Heart left ventricle (tissue), 16 donors: ENCODE measurements around the gene FOXQ1. TPM values are rescaled to one million over a fixed set of nuclear protein-coding genes. Genes with fewer than 3 reads are reported as not detected.

ENCODE experiments used
- ATAC-seq, 4 donors: fragments of 200-7000 bp; cut with Tn5 transposase; one replicate each; pipeline ENCODE4 v1.9.1; 2020 to 2022; ENCODE audit warnings: moderate library complexity in 4 of 4, mild to moderate bottlenecking in 3 of 4, moderate number of reproducible peaks in 1 of 4
- DNase-seq, 5 donors: peaks; one replicate each; pipeline ENCODE4 v3.0.0-alpha.2; 2020
- H3K27ac ChIP-seq, 12 donors: fragments of 200-600 bp; sonication (generic) in 4 of 12; one replicate each; pipeline versions ENCODE4 v1.5.0 to v1.8.0; 2016 to 2022; ENCODE audit warnings: mild to moderate bottlenecking in 2 of 12
- H3K27me3 ChIP-seq, 9 donors: fragments of 200-600 bp; sonication (generic) in 2 of 9; one replicate each; pipeline versions ENCODE4 v1.5.1 to v1.8.0; 2016 to 2022; ENCODE audit warnings: mild to moderate bottlenecking in 3 of 9
- H3K36me3 ChIP-seq, 9 donors: fragments of 200-600 bp; sonication (generic) in 2 of 9; one replicate each; pipeline versions ENCODE4 v1.5.0 to v1.8.0; 2018 to 2022; ENCODE audit warnings: mild to moderate bottlenecking in 2 of 9
- H3K4me1 ChIP-seq, 12 donors: fragments of 200-600 bp; sonication (generic) in 4 of 12; one replicate each; pipeline versions ENCODE4 v1.5.0 to v1.8.0; 2016 to 2022; ENCODE audit warnings: mild to moderate bottlenecking in 3 of 12
- H3K4me3 ChIP-seq, 12 donors: fragments of 200-600 bp; sonication (generic) in 4 of 12; one replicate each; pipeline versions ENCODE4 v1.5.0 to v1.8.0; 2017 to 2022; ENCODE audit warnings: mild to moderate bottlenecking in 9 of 12, moderate library complexity in 4 of 12
- H3K9me3 ChIP-seq, 12 donors: fragments of 200-600 bp; sonication (generic) in 4 of 12; one replicate each; pipeline versions ENCODE4 v1.5.0 to v1.8.0; 2016 to 2022; ENCODE audit warnings: mild to moderate bottlenecking in 1 of 12
- CTCF ChIP-seq, 12 donors: fragments of 200-600 bp; sonication (generic) in 4 of 12; IDR thresholded peaks; one replicate each; pipeline versions ENCODE4 v1.5.0 to v1.8.0; 2018 to 2022; ENCODE audit warnings: antibody characterized with exemption in 12 of 12, mild to moderate bottlenecking in 5 of 12
- POLR2A ChIP-seq, 2 donors: fragments of 450-650 bp; IDR thresholded peaks; one replicate each; pipeline ENCODE4 v1.6.1; 2017; ENCODE audit warnings: antibody characterized with exemption in 2 of 2, mild to moderate bottlenecking in 2 of 2, moderate library complexity in 2 of 2
- WGBS, 4 donors: extraction: QIAGEN DNeasy Blood & Tissue Kit in 2 of 4; methylation state at CpG; one replicate each; pipeline versions ENCODE4 v1.1.5 to v1.1.7; 2013 to 2018; 5-methylcytosine and 5-hydroxymethylcytosine counted together
- intact Hi-C, 10 donors: fragments of 100-400 bp; cut with DNase I; formaldehyde crosslinking; loops; one replicate each; pipeline versions ENCODE4 v1.11.1 to v1.14.2; 2022
- polyA plus RNA-seq, 2 donors: library from polyadenylated mRNA; stranded (reverse); fragments of 200-250 nt; gene quantifications; one replicate each; pipeline ENCODE4 v1.2.3, GENCODE V29; 2013
- total RNA-seq, 9 donors: library from RNA; depleted of rRNA in 2 of 9; stranded (reverse); fragments of >200 nt in 2 of 9; fragmentation: NEBNext Ultra II Directional in 3 of 9; extraction: Animal tissue kit (Norgen Biotek cat#: 25700) in 3 of 9; gene quantifications; one replicate each; pipeline versions ENCODE4 v1.1.0 to v1.2.4, GENCODE V29; 2016 to 2023
- donor health status: ischemic (EF 13 %, LVEDD 7.1; RV severe dilation, severe dysfunction).
- donor health status: healthy with polysubstance abuse.
- donor health status: DM: no; HTN: yes; CAD: no.
- donor health status: DM: no; HTN: no; CAD: no.
- donor health status: ischemic (EF 25% LVEDD 6.9; RV normal size, moderate dysfunction).
- donor health status: ischemic (EF 25% LVEDD 5.7; RV mildly dilated, moderate dysfunction).
- donor health status: healthy.
- donor health status: DM: yes; HTN: yes; CAD: no.
- donor health status: ischemic (EF 35%, LVEDD 5.7; RV mildly dilated, moderate dysfunction).
- donor health status: nonischemic (EF 11% LVEDD 7.7; RV severe dilation, severe dysfunction).
- donor health status: DM: yes; HTN: yes; CAD: no.
- donor health status: PGD.
- donor health status: ischemic (EF 29% LVEDD 5.4; RV normal size, mild dysfunction).
- donor health status: nonischemic (EF 23%, LVEDD 6.1; RV moderate dilation, normal function).

The FOXQ1 gene
- total and polyA plus RNA-seq, 11 donors: 0.08 TPM; not detected in 10

GRCh38 chr6:1296079-1296478 is 15.8 kb upstream of the FOXQ1 start:
- Histone ChIP-seq H3K27ac (no peak overlapping the region), H3K4me1 (no peaks in the 10 kb centered on the region), H3K9me3 (peaks cover 0 to 9% (median 0%) of the 10 kb centered on the region in 12 donors), H3K27me3 (peaks cover 0 to 61% (median 14%) of the 10 kb centered on the region in 9 donors), H3K36me3 (no peaks in the 10 kb centered on the region), H3K4me3 (no peak overlapping the region)
- DNase-seq: no peak
- intact Hi-C loops: no loop called here
- 79 to 82% (median 81%) methylated on average over 5 to 7 of the region's 7 CpGs for WGBS, 4 donors
- no peak for ATAC-seq
- no peak for TF ChIP-seq CTCF (IDR thresholded peaks at IDR 0.05)
- no peak for TF ChIP-seq POLR2A (IDR thresholded peaks at IDR 0.05)

GRCh38 chr6:1296542-1296941 is 15.4 kb upstream of the FOXQ1 start:
- Histone ChIP-seq H3K27me3 (peaks cover 0 to 59% (median 14%) of the 10 kb centered on the region in 9 donors), H3K27ac (no peak overlapping the region), H3K4me1 (no peaks in the 10 kb centered on the region), H3K9me3 (peaks cover 0 to 14% (median 0%) of the 10 kb centered on the region in 12 donors), H3K4me3 (no peak overlapping the region), H3K36me3 (no peaks in the 10 kb centered on the region)
- 72 to 79% (median 75%) methylated on average over 4 of the region's 4 CpGs for WGBS, 4 donors
- DNase-seq: no peak
- ATAC-seq: no peak
- intact Hi-C loops: no loop called here
- TF ChIP-seq CTCF (IDR thresholded peaks at IDR 0.05) (no peak), POLR2A (IDR thresholded peaks at IDR 0.05) (no peak)

GRCh38 chr6:1297746-1298145 is 14.2 kb upstream of the FOXQ1 start:
- Histone ChIP-seq H3K27ac (no peak overlapping the region), H3K27me3 (peaks cover 0 to 54% (median 14%) of the 10 kb centered on the region in 9 donors), H3K4me1 (no peaks in the 10 kb centered on the region), H3K9me3 (peaks cover 0 to 19% (median 3%) of the 10 kb centered on the region in 12 donors), H3K4me3 (no peak overlapping the region), H3K36me3 (no peaks in the 10 kb centered on the region)
- ATAC-seq: no peak
- TF ChIP-seq CTCF (IDR thresholded peaks at IDR 0.05) (no peak), POLR2A (IDR thresholded peaks at IDR 0.05) (no peak)
- WGBS, 4 donors: 38 to 46% (median 41%) methylated on average over 4 of the region's 4 CpGs
- no peak for DNase-seq
- intact Hi-C loops: no loop called here

DNA sequence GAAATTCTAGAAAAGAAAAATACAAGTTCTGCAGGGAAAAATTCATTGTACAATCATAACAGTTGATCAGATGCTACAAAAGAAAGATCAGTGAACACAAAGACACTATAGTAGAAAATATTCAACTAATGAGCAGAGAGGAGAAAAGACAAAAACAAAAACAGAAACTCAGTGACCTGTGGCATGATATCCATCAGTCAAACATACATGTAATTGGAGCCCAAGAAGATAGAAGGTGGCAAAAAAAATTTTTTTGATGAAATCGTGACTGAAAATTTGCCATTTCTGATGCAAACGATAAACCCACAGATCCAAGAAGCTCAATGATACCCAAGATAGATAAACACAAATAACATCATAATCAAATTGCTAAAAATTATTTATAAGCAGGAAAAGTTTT is 13.1 kb upstream of the FOXQ1 start:
- Histone ChIP-seq H3K27ac (no peak overlapping the region), H3K27me3 (peaks cover 0 to 51% (median 14%) of the 10 kb centered on the region in 9 donors), H3K9me3 (peaks cover 0 to 22% (median 6%) of the 10 kb centered on the region in 12 donors), H3K36me3 (no peaks in the 10 kb centered on the region), H3K4me3 (no peak overlapping the region), H3K4me1 (no peaks in the 10 kb centered on the region)
- intact Hi-C loops: no loop called here
- DNase-seq (no peak), ATAC-seq (no peak)
- WGBS, 4 donors: 91 to 95% (median 94%) methylated on average over 2 of the region's 2 CpGs
- TF ChIP-seq CTCF (IDR thresholded peaks at IDR 0.05) (no peak), POLR2A (IDR thresholded peaks at IDR 0.05) (no peak)
